Activated CD8-positive, alpha-beta memory T cell treated with anti-CD3 and anti-CD28 coated beads, Interleukin-2, amount 50 U/mL, for 1 hour (primary cell): Measurements from ENCODE around the gene SMOC1.

Experiments used
- DNase-seq: peaks from one replicate; pipeline ENCODE4 v3.0.0-alpha.2; 2020; ENCODE audit errors: extremely low read depth

Gene SMOC1

GRCh38 chr14:69943084-69943780, 64.0 kb downstream of the SMOC1 start:
- no peak for DNase-seq

- no peak for DNase-seq
These were observed 66.1 kb downstream of the SMOC1 start for GRCh38 chr14:69945347-69945746.

GRCh38 chr14:69945912-69946311, 66.7 kb downstream of the SMOC1 start:
- no peak for DNase-seq

DNA sequence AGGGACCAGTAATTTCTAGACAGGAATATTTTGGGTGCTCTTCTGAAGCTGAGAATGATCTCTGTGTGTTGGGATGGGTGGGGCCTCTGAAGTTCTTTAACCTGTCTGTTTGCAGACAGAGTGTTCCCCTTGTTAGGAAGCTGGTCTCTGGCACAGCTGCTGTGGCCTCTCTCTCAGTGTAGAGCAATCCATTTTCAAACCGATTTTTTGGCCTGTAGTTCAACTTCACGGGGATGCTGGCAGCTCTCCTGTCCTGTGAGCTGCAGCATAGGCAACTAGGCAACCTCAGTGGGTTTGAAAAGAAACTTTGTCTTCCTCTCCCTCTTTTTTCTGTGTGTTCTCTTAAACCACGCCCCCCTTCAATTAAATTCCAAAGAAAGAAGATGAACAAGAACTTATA, 69.1 kb downstream of the SMOC1 start:
- DNase-seq: no peak

- no peak for DNase-seq
These were observed 72.0 kb downstream of the SMOC1 start for GRCh38 chr14:69951263-69951662.

DNA sequence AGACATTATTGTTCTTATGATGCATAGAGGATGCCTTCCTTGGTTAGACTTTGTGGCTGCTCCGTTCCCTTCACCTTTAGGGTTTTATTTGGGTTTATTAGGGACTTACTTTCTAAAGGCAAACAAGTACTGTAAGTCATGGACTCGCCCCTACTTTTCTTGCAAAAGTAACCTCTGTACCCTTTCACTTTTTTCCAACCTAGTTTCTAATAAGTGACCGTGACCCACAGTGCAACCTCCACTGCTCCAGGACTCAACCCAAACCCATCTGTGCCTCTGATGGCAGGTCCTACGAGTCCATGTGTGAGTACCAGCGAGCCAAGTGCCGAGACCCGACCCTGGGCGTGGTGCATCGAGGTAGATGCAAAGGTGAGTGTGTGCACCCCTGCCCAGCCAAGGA, 72.7 kb downstream of the SMOC1 start:
- no peak for DNase-seq

DNA sequence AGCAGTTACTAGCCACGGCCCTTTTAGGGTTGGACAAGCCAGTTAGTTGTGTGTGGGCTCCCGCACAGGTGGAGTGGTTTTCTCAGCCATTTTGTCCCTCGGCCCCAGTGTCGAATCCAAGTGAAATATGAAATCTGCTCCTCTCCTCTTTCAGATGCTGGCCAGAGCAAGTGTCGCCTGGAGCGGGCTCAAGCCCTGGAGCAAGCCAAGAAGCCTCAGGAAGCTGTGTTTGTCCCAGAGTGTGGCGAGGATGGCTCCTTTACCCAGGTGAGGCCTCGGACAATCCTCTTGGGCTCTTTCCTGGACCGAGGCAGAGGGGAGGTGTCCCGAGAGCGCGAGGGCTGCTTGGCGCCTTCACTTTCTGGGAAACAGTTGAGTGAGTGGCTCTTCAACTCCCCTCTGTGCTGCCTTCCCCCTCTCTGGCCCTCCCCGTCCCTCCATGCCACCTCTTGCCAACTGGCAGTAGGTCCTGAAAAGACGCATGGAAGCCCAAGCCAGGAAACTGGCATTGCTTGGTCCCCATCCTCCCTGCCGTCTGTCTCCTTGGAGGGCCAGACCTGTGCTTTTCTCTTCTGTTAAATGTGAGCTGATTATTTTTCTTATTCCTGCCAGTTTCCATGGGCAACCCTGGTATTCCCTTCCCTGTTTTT, 74.2 kb downstream of the SMOC1 start:
- DNase-seq: no peak

DNA sequence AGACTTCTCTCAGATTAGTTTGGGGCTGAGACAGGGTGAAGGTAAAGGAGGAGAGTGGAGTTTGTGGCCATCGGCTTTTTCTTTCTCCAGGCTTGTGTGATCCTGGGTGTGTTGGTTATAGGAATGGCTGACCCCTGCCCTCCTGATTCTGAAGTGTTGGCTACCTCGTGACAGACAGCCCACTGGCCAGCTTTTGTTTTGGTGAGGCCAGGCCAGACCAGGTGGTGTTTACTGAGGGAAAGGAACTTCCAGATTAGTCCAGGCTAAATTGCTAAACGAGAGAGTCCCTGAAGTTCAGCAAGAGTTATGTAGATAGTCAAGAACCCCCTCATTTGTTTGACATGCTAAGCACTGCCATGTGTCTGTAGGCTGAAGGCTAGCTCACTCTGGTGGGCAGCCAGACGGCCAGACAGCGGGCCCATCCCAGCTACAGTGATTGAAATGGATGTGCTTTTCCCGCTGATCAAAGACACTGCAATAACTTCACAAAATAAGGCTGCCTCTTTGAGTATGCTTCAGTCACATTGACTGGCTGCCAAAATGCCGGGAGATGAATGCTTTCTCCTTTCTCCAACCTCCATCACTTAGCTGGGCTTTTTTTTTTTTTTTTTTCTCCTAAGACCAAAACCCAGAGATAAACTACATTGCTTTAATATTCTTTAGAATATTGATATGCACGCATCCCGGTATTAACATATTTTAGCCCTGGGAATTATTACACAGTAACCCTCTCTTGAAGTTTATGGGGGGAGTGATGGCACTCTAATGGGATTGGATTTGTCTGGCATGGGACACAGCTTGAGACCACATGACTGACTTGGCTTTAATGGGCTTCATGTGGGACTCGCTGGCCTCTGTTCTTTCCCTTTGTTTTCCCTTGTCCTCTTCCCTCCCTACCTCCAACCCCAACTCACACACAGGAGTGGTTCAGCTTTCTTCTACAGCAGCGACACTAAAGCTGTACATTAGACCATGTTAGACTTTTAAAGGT, 76.9 kb downstream of the SMOC1 start:
- DNase-seq: no peak

DNA sequence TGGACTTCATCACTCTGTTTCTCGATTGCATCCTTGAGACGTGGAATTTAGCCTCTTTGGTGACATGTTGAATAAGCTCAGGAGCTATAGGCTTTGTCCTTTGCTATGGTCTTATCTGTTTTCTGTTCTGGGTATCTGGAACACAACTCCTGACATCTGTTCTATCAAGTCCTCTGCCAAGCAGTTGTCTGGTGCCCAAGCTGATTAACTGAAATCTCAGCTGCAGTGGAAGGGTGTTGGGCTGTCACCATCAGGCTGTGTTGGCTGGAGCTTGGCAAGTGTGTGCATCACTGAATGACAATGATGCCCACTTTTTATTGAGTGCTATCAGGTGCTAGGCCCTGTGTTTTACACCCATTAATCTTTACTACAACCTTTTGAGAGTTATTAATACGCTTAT, 77.8 kb downstream of the SMOC1 start:
- DNase-seq: no peak

GRCh38 chr14:69957986-69958385, 78.8 kb downstream of the SMOC1 start:
- no peak for DNase-seq

- no peak for DNase-seq
These were observed 79.9 kb downstream of the SMOC1 start for GRCh38 chr14:69959136-69959535.

DNA sequence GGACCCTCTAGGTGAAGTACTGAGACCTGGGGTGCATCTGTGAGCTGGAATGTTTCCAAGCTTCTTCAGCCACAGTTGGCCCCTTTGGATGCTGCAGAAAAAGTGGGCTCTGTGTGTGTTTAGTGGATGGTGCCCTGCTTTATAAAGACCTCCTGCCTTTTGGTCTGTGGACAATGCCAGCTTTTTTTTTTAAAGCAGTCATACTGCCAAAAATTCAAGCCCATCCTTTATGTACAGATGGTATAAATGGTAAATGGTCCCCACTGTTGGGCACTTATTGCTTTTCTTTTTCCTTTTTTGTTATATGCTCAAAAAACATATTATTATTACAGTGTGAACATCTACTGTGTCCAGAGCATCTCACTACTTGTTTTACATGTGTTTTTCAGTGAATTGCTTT, 81.1 kb downstream of the SMOC1 start:
- no peak for DNase-seq

- DNase-seq: no peak
These were observed 84.8 kb downstream of the SMOC1 start for GRCh38 chr14:69963966-69964365.

DNA sequence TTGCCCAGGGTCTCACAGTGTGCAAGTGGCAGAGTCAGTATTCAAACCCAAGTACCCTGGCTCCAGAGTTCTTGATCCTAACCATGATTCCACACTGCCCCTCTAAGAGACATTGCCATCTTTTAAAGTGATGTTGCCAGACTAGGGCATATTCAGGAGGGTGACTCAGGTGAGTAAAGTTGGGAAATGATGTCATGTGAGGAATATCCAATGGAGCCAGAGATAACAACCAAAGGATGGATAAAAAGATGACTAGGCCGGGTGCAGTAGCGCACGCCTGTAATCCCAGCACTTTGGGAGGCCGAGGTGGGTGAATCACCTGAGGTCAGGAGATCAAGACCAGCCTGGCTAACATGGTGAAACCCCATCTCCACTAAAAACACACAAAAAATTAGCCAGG, 85.6 kb downstream of the SMOC1 start:
- no peak for DNase-seq

- DNase-seq: no peak
These were observed 88.9 kb downstream of the SMOC1 start for GRCh38 chr14:69968132-69968531.

DNA sequence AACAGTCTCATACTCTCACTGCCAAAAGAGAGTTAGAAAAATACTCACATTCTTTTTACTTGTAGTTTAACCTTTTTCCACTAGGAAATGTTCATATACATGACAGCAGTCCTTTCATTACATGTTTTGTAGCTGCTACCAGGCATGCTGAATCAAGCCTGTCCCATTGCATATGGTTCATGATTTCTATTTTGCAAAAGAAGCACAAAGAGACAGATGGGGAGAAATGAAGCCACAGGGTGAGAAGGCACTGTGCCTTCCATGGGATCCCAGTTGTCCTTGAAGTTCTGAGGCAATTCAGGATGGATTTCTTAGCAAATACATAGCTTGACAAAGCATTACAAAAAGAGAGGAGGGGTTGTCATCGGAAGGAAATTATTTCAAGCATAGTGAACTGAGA, 89.5 kb downstream of the SMOC1 start:
- DNase-seq: no peak

GRCh38 chr14:69972755-69973154, 93.5 kb downstream of the SMOC1 start:
- DNase-seq: no peak

GRCh38 chr14:69973846-69974245, 94.6 kb downstream of the SMOC1 start:
- DNase-seq: no peak

GRCh38 chr14:69979882-69980281, 100.7 kb downstream of the SMOC1 start:
- DNase-seq: no peak

GRCh38 chr14:69980457-69981425, 101.5 kb downstream of the SMOC1 start:
- no peak for DNase-seq

DNA sequence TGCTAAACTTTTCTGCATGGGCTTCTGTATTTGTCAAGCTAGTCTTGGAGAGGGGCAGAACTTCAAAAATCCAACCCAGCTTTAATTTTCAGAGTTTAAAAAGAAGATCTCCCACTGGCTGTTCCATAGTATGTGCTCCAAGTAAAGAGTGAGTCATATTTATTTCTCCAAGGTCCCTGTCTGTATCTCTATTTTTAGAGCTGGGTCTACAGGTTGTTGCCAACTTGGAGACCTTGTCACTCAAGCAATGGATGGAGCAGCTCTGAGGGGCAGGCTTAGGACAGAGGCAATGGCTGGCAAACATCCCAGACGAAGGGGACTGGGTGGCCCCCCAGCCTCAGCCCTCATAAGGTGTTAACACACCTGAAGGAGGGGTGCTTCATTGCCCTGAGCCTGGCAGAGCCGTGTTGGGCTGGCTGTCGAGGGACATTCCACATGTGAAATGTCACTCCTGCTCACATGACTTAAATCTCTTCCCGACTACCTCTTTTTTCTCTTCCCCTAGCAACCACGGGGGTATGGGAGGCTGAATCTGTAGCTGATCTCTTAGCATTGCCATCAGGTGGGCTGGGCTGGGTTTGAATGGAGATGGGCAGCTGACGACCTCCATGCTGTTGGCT, 103.1 kb downstream of the SMOC1 start:
- no peak for DNase-seq
